Measurements from ENCODE around the gene ZNF277. TPM values are rescaled to one million over a fixed set of nuclear protein-coding genes. Genes with fewer than 3 reads are reported as not detected.

Gene ZNF277
- total RNA-seq, 2 experiments from 2014 or later: 17.6 to 21.4 TPM

GRCh38 chr7:112188257-112188656 lies 18.2 kb upstream of the ZNF277 start:
- DNase-seq (no peak), ATAC-seq (no peak)
- no peak overlapping the region for H3K27ac Mint-ChIP-seq
- ChIA-PET POLR2A (no interaction called here), CTCF (interaction anchor here (0.8 kb wide), 1 partner anchor 28 kb away, joined by 3 read pairs; no protein-coding TSS in a partner anchor)
- H3K4me1 Mint-ChIP-seq: peaks cover 9% of the 10 kb centered on the region
- intact Hi-C loops (cut with DNase I, micrococcal nuclease): no loop called here
- no peaks in the 10 kb centered on the region for H3K9me3 Mint-ChIP-seq (ENCODE audit: low read depth)
- peaks cover 10% of the 10 kb centered on the region for H3K27me3 Mint-ChIP-seq
- H3K36me3 Mint-ChIP-seq (ENCODE audit: low read depth): no peaks in the 10 kb centered on the region
- no peak overlapping the region for H3K4me3 Mint-ChIP-seq

- Mint-ChIP-seq H3K4me1 (peaks cover 9% of the 10 kb centered on the region), H3K4me3 (no peak overlapping the region), H3K27me3 (peaks cover 13% of the 10 kb centered on the region), H3K9me3 (ENCODE audit: low read depth) (no peaks in the 10 kb centered on the region), H3K27ac (no peak overlapping the region), H3K36me3 (ENCODE audit: low read depth) (no peaks in the 10 kb centered on the region)
- ATAC-seq (no peak), DNase-seq (no peak)
- intact Hi-C loops (cut with DNase I, micrococcal nuclease): no loop called here
- ChIA-PET CTCF (no interaction called here), POLR2A (no interaction called here)
Measured at GRCh38 chr7:112189691-112190090, 16.8 kb upstream of the ZNF277 start.

GRCh38 chr7:112190120-112190519 lies 16.4 kb upstream of the ZNF277 start:
- ATAC-seq: no peak
- Mint-ChIP-seq H3K4me3 (no peak overlapping the region), H3K4me1 (peaks cover 9% of the 10 kb centered on the region), H3K27me3 (peaks cover 13% of the 10 kb centered on the region), H3K9me3 (ENCODE audit: low read depth) (no peaks in the 10 kb centered on the region), H3K27ac (no peak overlapping the region), H3K36me3 (ENCODE audit: low read depth) (no peaks in the 10 kb centered on the region)
- ChIA-PET CTCF (no interaction called here), POLR2A (no interaction called here)
- intact Hi-C loops (cut with DNase I, micrococcal nuclease): no loop called here
- DNase-seq: no peak

GRCh38 chr7:112192236-112193154 lies 14.0 kb upstream of the ZNF277 start:
- POLR2A ChIA-PET: interaction anchor here (1.2 kb wide), 1 partner anchor 192 kb away, joined by 3 read pairs; no protein-coding TSS in a partner anchor
- CTCF ChIA-PET: no interaction called here
- Mint-ChIP-seq H3K4me3 (no peak overlapping the region), H3K4me1 (peaks cover 9% of the 10 kb centered on the region), H3K27me3 (peaks cover 23% of the 10 kb centered on the region), H3K36me3 (ENCODE audit: low read depth) (no peaks in the 10 kb centered on the region), H3K9me3 (ENCODE audit: low read depth) (no peaks in the 10 kb centered on the region), H3K27ac (no peak overlapping the region)
- ATAC-seq: peak; percentile 73
- peak; percentile 27 for DNase-seq
- intact Hi-C loops (cut with DNase I, micrococcal nuclease): no loop called here

DNA sequence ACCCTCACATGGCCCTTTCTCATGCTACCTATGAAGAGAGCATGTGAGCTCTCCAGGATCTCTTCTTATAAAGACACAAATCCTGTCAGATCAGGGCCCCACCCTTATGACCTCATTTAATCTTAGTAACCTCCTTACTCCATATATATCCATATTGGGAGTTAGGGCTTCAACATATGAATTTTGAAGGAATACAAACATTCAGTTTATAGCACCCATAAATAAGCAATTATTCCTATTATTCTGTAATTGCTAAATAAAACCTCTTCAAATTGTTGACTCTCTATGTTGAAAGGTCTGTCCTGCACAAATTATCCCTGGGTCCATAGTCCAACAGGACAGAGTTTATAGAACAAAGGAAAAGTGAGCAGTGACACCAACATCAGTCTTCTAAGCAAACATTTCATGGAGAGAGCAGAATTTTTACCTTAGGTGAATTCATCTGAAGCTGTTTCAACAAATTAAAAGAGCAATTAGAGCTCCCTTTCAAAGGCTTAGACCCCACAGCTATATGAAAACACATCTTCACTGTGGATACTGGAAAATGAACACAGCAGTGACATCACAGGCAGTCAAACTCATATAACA lies 12.5 kb upstream of the ZNF277 start:
- ChIA-PET CTCF (no interaction called here), POLR2A (no interaction called here)
- H3K9me3 Mint-ChIP-seq (ENCODE audit: low read depth): no peaks in the 10 kb centered on the region
- H3K27me3 Mint-ChIP-seq: peaks cover 30% of the 10 kb centered on the region
- H3K4me3 Mint-ChIP-seq: no peak overlapping the region
- no peak for ATAC-seq
- H3K27ac Mint-ChIP-seq: no peak overlapping the region
- intact Hi-C loops (cut with DNase I, micrococcal nuclease): no loop called here
- H3K36me3 Mint-ChIP-seq (ENCODE audit: low read depth): no peaks in the 10 kb centered on the region
- peaks cover 12% of the 10 kb centered on the region for H3K4me1 Mint-ChIP-seq
- no peak for DNase-seq

- no peaks in the 10 kb centered on the region for H3K36me3 Mint-ChIP-seq (ENCODE audit: low read depth)
- DNase-seq (no peak), ATAC-seq (no peak)
- peaks cover 32% of the 10 kb centered on the region for H3K27me3 Mint-ChIP-seq
- peaks cover 12% of the 10 kb centered on the region for H3K4me1 Mint-ChIP-seq
- H3K4me3 Mint-ChIP-seq: no peak overlapping the region
- no peaks in the 10 kb centered on the region for H3K9me3 Mint-ChIP-seq (ENCODE audit: low read depth)
- H3K27ac Mint-ChIP-seq: no peak overlapping the region
- POLR2A ChIA-PET: no interaction called here
- intact Hi-C loops (cut with DNase I, micrococcal nuclease): no loop called here
- CTCF ChIA-PET: interaction anchor here (0.6 kb wide), 1 partner anchor 45 kb away, joined by 4 read pairs; no protein-coding TSS in a partner anchor
Measured at GRCh38 chr7:112195717-112196116, 10.8 kb upstream of the ZNF277 start.

DNA sequence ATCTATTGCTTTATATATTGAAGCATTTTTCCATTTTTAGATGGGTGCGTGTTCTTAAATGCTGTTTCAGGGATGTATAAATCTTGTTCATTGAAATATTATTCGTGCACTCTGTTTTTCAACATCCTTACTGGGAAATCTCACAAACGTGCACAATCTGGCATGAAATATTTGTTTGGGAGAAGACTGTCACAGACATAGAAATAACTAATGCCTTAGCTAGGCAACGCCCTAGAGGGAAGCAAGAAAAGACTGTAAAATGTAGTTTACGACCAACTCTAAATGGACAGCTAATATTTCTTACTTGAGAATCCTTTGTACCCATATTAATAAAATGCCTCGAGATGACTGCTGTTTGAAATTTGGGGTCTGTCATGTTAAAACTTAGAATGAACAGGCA lies 9.2 kb upstream of the ZNF277 start:
- Mint-ChIP-seq H3K27me3 (peaks cover 43% of the 10 kb centered on the region), H3K36me3 (ENCODE audit: low read depth) (no peaks in the 10 kb centered on the region), H3K4me1 (peaks cover 8% of the 10 kb centered on the region), H3K9me3 (ENCODE audit: low read depth) (no peaks in the 10 kb centered on the region), H3K4me3 (no peak overlapping the region), H3K27ac (no peak overlapping the region)
- POLR2A ChIA-PET: no interaction called here
- no peak for ATAC-seq
- CTCF ChIA-PET: no interaction called here
- no peak for DNase-seq
- intact Hi-C loops (cut with DNase I, micrococcal nuclease): no loop called here

DNA sequence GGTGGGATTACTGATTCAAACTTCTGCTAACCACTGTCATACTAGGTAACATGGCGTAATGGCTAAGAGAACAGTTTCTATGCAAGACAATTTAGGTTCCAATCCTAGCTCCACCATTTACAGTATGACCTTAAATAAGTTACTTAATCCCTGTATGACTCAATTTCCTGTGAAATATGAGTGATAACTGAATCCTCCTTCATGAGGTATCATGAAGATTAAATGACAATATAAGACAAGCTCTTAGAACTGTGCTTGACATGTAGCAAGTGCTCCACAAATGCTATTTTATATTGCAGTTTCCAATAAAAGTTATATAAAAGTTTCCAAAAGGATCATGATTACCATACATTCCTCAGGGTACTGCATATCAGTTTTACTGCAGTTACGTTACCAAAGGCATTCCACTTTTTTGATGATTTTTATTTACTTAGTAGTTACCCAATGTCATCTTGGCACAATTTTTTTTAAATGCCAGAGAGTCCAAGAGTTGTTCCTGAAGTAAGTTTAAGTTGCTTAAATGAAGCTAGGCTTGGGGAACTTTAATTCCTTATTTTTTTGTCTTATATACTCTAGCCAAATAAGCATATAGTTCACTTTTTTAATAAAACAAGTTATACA lies 7.3 kb upstream of the ZNF277 start:
- Mint-ChIP-seq H3K4me3 (no peak overlapping the region), H3K36me3 (ENCODE audit: low read depth) (no peaks in the 10 kb centered on the region), H3K9me3 (ENCODE audit: low read depth) (no peaks in the 10 kb centered on the region), H3K4me1 (peaks cover 13% of the 10 kb centered on the region), H3K27me3 (peaks cover 52% of the 10 kb centered on the region), H3K27ac (no peak overlapping the region)
- intact Hi-C loops (cut with DNase I, micrococcal nuclease): no loop called here
- ATAC-seq: peak; percentile 74
- DNase-seq: no peak
- POLR2A ChIA-PET: no interaction called here
- CTCF ChIA-PET: interaction anchor here (0.6 kb wide), 1 partner anchor 57 kb away, joined by 3 read pairs; no protein-coding TSS in a partner anchor

DNA sequence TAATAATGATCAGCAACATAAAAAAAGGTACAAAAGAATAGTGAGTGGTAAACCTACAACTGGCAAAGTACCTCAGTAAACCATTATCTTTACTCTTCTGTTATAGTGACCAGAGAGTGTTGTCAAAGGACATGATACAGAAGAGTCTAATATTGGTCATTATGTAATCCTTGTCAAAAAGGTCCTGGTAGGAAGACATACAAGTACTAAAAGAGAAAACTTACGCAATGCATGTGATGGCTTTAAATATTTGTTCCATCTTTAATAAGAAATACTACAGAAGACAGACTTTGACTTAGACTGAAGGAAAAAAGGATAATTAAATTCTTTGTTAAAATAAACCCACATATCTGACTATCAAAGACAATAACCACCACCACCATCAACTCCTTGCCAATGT lies 6.8 kb upstream of the ZNF277 start:
- Mint-ChIP-seq H3K27ac (no peak overlapping the region), H3K4me3 (no peak overlapping the region), H3K27me3 (peaks cover 56% of the 10 kb centered on the region), H3K4me1 (peaks cover 18% of the 10 kb centered on the region), H3K36me3 (ENCODE audit: low read depth) (no peaks in the 10 kb centered on the region), H3K9me3 (ENCODE audit: low read depth) (no peaks in the 10 kb centered on the region)
- ATAC-seq: no peak
- intact Hi-C loops (cut with DNase I, micrococcal nuclease): no loop called here
- POLR2A ChIA-PET: no interaction called here
- no peak for DNase-seq
- CTCF ChIA-PET: no interaction called here

GRCh38 chr7:112201411-112201810 lies 5.1 kb upstream of the ZNF277 start:
- no peak for DNase-seq
- Mint-ChIP-seq H3K27ac (no peak overlapping the region), H3K4me3 (no peak overlapping the region), H3K27me3 (peaks cover 57% of the 10 kb centered on the region), H3K4me1 (peaks cover 25% of the 10 kb centered on the region), H3K9me3 (ENCODE audit: low read depth) (no peaks in the 10 kb centered on the region), H3K36me3 (ENCODE audit: low read depth) (no peaks in the 10 kb centered on the region)
- intact Hi-C loops (cut with DNase I, micrococcal nuclease): no loop called here
- no peak for ATAC-seq
- ChIA-PET POLR2A (no interaction called here), CTCF (no interaction called here)

DNA sequence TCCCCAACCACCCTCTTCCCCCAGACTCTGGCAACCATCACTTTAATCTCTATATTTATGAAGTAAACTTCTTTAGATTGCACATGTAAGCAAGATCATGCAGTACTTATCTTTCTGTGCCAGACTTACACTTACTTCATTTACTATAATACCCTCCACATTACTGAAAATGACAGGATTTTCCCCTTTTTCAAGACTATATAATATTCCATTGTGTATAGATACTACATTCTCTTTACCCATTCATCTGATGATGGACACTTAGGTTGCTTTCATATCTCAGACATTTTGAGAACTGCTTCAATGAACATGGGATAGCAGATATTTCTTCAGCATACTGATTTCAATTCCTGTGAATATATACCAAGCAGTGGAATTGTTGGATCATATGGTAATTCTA lies 4.7 kb upstream of the ZNF277 start:
- ATAC-seq: no peak
- H3K27me3 Mint-ChIP-seq: peaks cover 57% of the 10 kb centered on the region

More for the DNA sequence above, 4.7 kb upstream of the ZNF277 start:
- H3K4me3 Mint-ChIP-seq: no peak overlapping the region
- ChIA-PET POLR2A (no interaction called here), CTCF (no interaction called here)
- H3K4me1 Mint-ChIP-seq: peaks cover 25% of the 10 kb centered on the region
- DNase-seq: no peak
- intact Hi-C loops (cut with DNase I, micrococcal nuclease): no loop called here
- H3K9me3 Mint-ChIP-seq (ENCODE audit: low read depth): no peaks in the 10 kb centered on the region
- H3K27ac Mint-ChIP-seq: no peak overlapping the region
- peaks cover 3% of the 10 kb centered on the region for H3K36me3 Mint-ChIP-seq (ENCODE audit: low read depth)

Measured in activated CD4-positive, alpha-beta T cell treated with anti-CD3 and anti-CD28 coated beads for 36 hours (primary cell).